Type B pancreatic cell (in vitro differentiated cells): ENCODE measurements around the gene TAB2. TPM values are rescaled to one million over a fixed set of nuclear protein-coding genes. Genes with fewer than 3 reads are reported as not detected.
A peak's percentile ranks its signal among the peaks of the same experiment; 100 is the strongest.

Experiments
- DNase-seq: peaks from one replicate; pipeline ENCODE4 v3.0.0; 2021; ENCODE audit warnings: mixed read lengths; ENCODE audit not compliant: unreplicated experiment; ENCODE audit errors: extremely low spot score
- H3K27ac Mint-ChIP-seq: 2 replicates; pipeline ENCODE4 v1.8.0; 2021; ENCODE audit warnings: mild to moderate bottlenecking, mixed read lengths
- H3K27me3 Mint-ChIP-seq: 2 replicates; pipeline ENCODE4 v1.8.0; 2021; ENCODE audit warnings: mixed read lengths
- H3K36me3 Mint-ChIP-seq: 2 replicates; pipeline ENCODE4 v1.8.0; 2021; ENCODE audit warnings: mixed read lengths
- H3K4me1 Mint-ChIP-seq: one replicate; pipeline ENCODE4 v1.8.0; 2021; ENCODE audit warnings: mixed read lengths; ENCODE audit not compliant: unreplicated experiment
- H3K4me3 Mint-ChIP-seq: 2 replicates; pipeline ENCODE4 v1.8.0; 2021; ENCODE audit warnings: mild to moderate bottlenecking, mixed read lengths
- H3K9me3 Mint-ChIP-seq: 2 replicates; pipeline ENCODE4 v1.8.0; 2021; ENCODE audit warnings: mixed read lengths
- CTCF ChIP-seq: fragments of 200-600 bp; sonication (generic); conservative IDR thresholded peaks from 2 replicates; pipeline ENCODE4 v1.5.0; 2021; ENCODE audit warnings: antibody characterized with exemption, mild to moderate bottlenecking
- total RNA-seq: library from RNA; stranded (reverse); gene quantifications from 2 replicates; pipeline ENCODE4 v1.2.1, GENCODE V29; 2021; ENCODE audit warnings: low replicate concordance

The TAB2 gene
- total RNA-seq, 1 donor from 2014 or later, result 58.7 TPM

GRCh38 chr6:149392535-149392934 lies 75.0 kb downstream of the TAB2 start:
- TF ChIP-seq CTCF, result no peak
- no peak overlapping the region for H3K4me3 Mint-ChIP-seq
- H3K36me3 Mint-ChIP-seq, result peaks cover 62% of the 10 kb centered on the region
- no peaks in the 10 kb centered on the region for H3K27me3 Mint-ChIP-seq
- H3K4me1 Mint-ChIP-seq, result peaks cover 14% of the 10 kb centered on the region
- no peak for DNase-seq
- H3K9me3 Mint-ChIP-seq, result peaks cover 5% of the 10 kb centered on the region
- peak overlapping the region; percentile 49 for H3K27ac Mint-ChIP-seq

GRCh38 chr6:149393002-149393679 lies 75.6 kb downstream of the TAB2 start:
- H3K27ac Mint-ChIP-seq, result no peak overlapping the region
- H3K9me3 Mint-ChIP-seq, result peaks cover 5% of the 10 kb centered on the region
- H3K4me1 Mint-ChIP-seq, result peaks cover 8% of the 10 kb centered on the region
- no peak for DNase-seq
- H3K4me3 Mint-ChIP-seq, result no peak overlapping the region
- H3K36me3 Mint-ChIP-seq, result peaks cover 60% of the 10 kb centered on the region
- H3K27me3 Mint-ChIP-seq, result no peaks in the 10 kb centered on the region
- no peak for TF ChIP-seq CTCF

GRCh38 chr6:149395185-149395584 lies 77.7 kb downstream of the TAB2 start:
- H3K36me3 Mint-ChIP-seq, result peaks cover 63% of the 10 kb centered on the region

GRCh38 chr6:149397384-149397783 lies 79.9 kb downstream of the TAB2 start:
- Mint-ChIP-seq H3K27ac (no peak overlapping the region), H3K4me3 (no peak overlapping the region), H3K36me3 (peaks cover 65% of the 10 kb centered on the region), H3K27me3 (no peaks in the 10 kb centered on the region), H3K9me3 (peaks cover 3% of the 10 kb centered on the region), H3K4me1 (peaks cover 7% of the 10 kb centered on the region)
- no peak for DNase-seq
- TF ChIP-seq CTCF, result no peak

More at GRCh38 chr6:149395185-149395584, 77.7 kb downstream of the TAB2 start:
- DNase-seq, result no peak
- H3K4me3 Mint-ChIP-seq, result no peak overlapping the region
- H3K9me3 Mint-ChIP-seq, result peaks cover 5% of the 10 kb centered on the region
- no peaks in the 10 kb centered on the region for H3K27me3 Mint-ChIP-seq
- no peak overlapping the region for H3K27ac Mint-ChIP-seq
- H3K4me1 Mint-ChIP-seq, result peaks cover 7% of the 10 kb centered on the region
- TF ChIP-seq CTCF, result no peak

- DNase-seq, result no peak
- Mint-ChIP-seq H3K9me3 (no peaks in the 10 kb centered on the region), H3K4me1 (peaks cover 4% of the 10 kb centered on the region), H3K27me3 (no peaks in the 10 kb centered on the region), H3K36me3 (peaks cover 69% of the 10 kb centered on the region), H3K4me3 (no peak within 1 kb of the TSS), H3K27ac (no peak within 1 kb of the TSS)
- TF ChIP-seq CTCF, result no peak
Measured at GRCh38 chr6:149400050-149400449, 82.5 kb downstream of the TAB2 start, which contains the start of gene SUMO4. Gene SUMO4, plus strand, starts transcription at chr6:149400262. Its CDS starts 130 bp downstream, at chr6:149400392.
